Measurements from ENCODE around the gene LGALSL.

DNA sequence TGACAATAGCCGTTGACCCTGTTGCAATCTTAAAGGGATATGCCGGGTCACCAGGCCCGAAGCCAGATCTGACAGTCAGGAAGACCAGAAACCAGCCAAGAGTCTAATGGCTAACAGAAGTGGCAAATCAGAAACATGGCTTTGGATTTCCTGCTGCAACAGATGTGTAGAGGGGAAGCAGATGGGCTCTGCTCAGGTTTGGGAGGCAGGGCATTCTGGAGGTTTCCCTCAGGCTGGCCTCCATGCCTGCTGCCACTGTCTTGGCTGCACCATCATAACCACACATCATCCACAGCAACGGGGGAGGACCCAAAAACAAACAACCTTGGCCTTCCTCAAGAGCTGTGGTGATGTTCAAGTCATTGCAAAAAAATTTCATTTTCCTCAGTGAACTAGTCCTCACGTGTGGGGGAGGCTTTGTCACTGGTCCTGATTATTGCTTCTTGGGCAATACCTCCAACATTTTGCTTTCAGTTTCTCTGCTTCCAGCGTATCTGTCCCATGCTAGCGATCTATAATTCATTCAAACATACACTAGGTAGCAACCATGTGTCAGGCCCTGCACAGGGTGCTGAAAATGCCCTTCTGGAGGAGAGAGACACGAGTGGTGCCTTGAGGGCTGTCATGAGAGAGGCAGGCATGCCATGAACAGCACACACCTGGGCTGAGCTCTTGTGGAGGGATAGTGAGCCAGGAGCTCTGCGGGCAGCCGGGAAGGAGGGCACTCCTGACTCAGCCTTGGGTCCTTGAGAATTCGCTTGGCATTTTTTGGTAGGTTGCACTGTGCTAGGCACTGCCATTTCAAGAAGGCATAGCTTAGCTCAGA, 48.2 kb upstream of the LGALSL start:
- TF ChIP-seq, protein P1, sequence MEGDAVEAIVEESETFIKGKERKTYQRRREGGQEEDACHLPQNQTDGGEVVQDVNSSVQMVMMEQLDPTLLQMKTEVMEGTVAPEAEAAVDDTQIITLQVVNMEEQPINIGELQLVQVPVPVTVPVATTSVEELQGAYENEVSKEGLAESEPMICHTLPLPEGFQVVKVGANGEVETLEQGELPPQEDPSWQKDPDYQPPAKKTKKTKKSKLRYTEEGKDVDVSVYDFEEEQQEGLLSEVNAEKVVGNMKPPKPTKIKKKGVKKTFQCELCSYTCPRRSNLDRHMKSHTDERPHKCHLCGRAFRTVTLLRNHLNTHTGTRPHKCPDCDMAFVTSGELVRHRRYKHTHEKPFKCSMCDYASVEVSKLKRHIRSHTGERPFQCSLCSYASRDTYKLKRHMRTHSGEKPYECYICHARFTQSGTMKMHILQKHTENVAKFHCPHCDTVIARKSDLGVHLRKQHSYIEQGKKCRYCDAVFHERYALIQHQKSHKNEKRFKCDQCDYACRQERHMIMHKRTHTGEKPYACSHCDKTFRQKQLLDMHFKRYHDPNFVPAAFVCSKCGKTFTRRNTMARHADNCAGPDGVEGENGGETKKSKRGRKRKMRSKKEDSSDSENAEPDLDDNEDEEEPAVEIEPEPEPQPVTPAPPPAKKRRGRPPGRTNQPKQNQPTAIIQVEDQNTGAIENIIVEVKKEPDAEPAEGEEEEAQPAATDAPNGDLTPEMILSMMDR (IDR thresholded peaks at IDR 0.05), result no peak
- no peak for TF ChIP-seq EP300 (IDR thresholded peaks at IDR 0.05)
